IMR-90 (cell line): Measurements from ENCODE around the gene EPS8. TPM values are rescaled to one million over a fixed set of nuclear protein-coding genes. Genes with fewer than 3 reads are reported as not detected.

ENCODE experiments used
- ATAC-seq: fragments of 200-7000 bp; cut with Tn5 transposase; 2 replicates; pipeline ENCODE4 v1.9.1; 2020; ENCODE audit warnings: low read depth, mild to moderate bottlenecking, moderate library complexity
- BruUV-seq: library from RNA; stranded (reverse); fragments of 400-500 nt; replicated peaks from 2 replicates; lab custom pipeline; 2021; lab: Mats Ljungman, UMichigan
- CTCF ChIA-PET: fragments of 300-600 bp; formaldehyde crosslinking; extraction: SDS; loops from one replicate; lab custom pipeline; 2021; ENCODE audit warnings: antibody characterized with exemption; lab: Yijun Ruan, JAX
- POLR2A ChIA-PET: fragments of 300-600 bp; sonication (Branson Sonifier 250); formaldehyde crosslinking; loops from one replicate; lab custom pipeline; 2022; ENCODE audit warnings: antibody characterized with exemption; ENCODE audit not compliant: unreplicated experiment; lab: Charles Lee
- DNase-seq: peaks from one replicate; pipeline ENCODE4 v3.0.0; 2013
- H2AFZ ChIP-seq: replicated peaks from 2 replicates; pipeline ENCODE3; 2013; ENCODE audit warnings: low read length, mild to moderate bottlenecking; ENCODE audit not compliant: poor library complexity
- H2AK5ac ChIP-seq: 2 replicates; pipeline ENCODE4 v1.6.1; 2013; ENCODE audit warnings: low read depth, low read length, inconsistent platforms
- H2AK9ac ChIP-seq: replicated peaks from 2 replicates; pipeline ENCODE3; 2013; ENCODE audit warnings: mild to moderate bottlenecking, low read depth, low read length, moderate library complexity; ENCODE audit not compliant: poor library complexity
- H2BK120ac ChIP-seq: 2 replicates; pipeline ENCODE4 v1.6.1; 2013; ENCODE audit warnings: low read depth, low read length, inconsistent platforms
- H2BK15ac ChIP-seq: 3 replicates; pipeline ENCODE4 v1.6.1; 2013; ENCODE audit warnings: low read depth, low read length, inconsistent platforms
- H2BK20ac ChIP-seq: 2 replicates; pipeline ENCODE4 v1.6.1; 2013; ENCODE audit warnings: low read depth, mild to moderate bottlenecking, inconsistent platforms, low read length, moderate library complexity
- H2BK5ac ChIP-seq: 2 replicates; pipeline ENCODE4 v1.6.1; 2013; ENCODE audit warnings: mild to moderate bottlenecking, low read depth, low read length, inconsistent platforms; ENCODE audit not compliant: poor library complexity, severe bottlenecking
- H3K14ac ChIP-seq: replicated peaks from 2 replicates; pipeline ENCODE4 v1.6.1; 2013; ENCODE audit warnings: low read depth, low read length, inconsistent platforms
- H3K18ac ChIP-seq: 2 replicates; pipeline ENCODE4 v1.6.1; 2013; ENCODE audit warnings: low read depth, low read length, control low read depth
- H3K23ac ChIP-seq: 2 replicates; pipeline ENCODE4 v1.6.1; 2013; ENCODE audit warnings: low read depth, low read length, inconsistent platforms
- H3K27ac ChIP-seq: 2 replicates; pipeline ENCODE4 v1.5.1; 2013; ENCODE audit warnings: mild to moderate bottlenecking, control low read depth, low read length; ENCODE audit not compliant: insufficient read depth
- H3K27me3 ChIP-seq: 2 replicates; pipeline ENCODE4 v1.6.1; 2013; ENCODE audit warnings: low read length; ENCODE audit not compliant: control insufficient read depth, insufficient read depth
- H3K36me3 ChIP-seq: 2 replicates; pipeline ENCODE4 v1.6.1; 2013; ENCODE audit warnings: low read length, mixed read lengths; ENCODE audit not compliant: control insufficient read depth, insufficient read depth
- H3K4ac ChIP-seq: 2 replicates; pipeline ENCODE4 v1.6.1; 2013; ENCODE audit warnings: low read depth, low read length, inconsistent platforms
- H3K4me1 ChIP-seq: 2 replicates; pipeline ENCODE4 v1.6.1; 2013; ENCODE audit warnings: low read length, mixed read lengths; ENCODE audit not compliant: control insufficient read depth, insufficient read depth
- H3K4me2 ChIP-seq: 2 replicates; pipeline ENCODE4 v1.6.1; 2013; ENCODE audit warnings: low read depth, mild to moderate bottlenecking, control low read depth, low read length, moderate library complexity
- H3K4me3 ChIP-seq: 2 replicates; pipeline ENCODE4 v1.5.1; 2013; ENCODE audit warnings: low read depth, mild to moderate bottlenecking, control low read depth, low read length, moderate library complexity; ENCODE audit not compliant: insufficient read depth
- H3K56ac ChIP-seq: 2 replicates; pipeline ENCODE4 v1.6.1; 2013; ENCODE audit warnings: low read length, inconsistent platforms; ENCODE audit not compliant: insufficient read depth; ENCODE audit errors: extremely low read depth
- H3K79me1 ChIP-seq, 2 experiments: 2 replicates each; pipeline ENCODE4 v1.6.1; 2013; ENCODE audit warnings: low read length in 2 of 2, inconsistent platforms in 1 of 2, low read depth in 1 of 2
- H3K9ac ChIP-seq: 2 replicates; pipeline ENCODE4 v1.6.1; 2013; ENCODE audit warnings: low read depth, low read length, control low read depth
- H3K9me1 ChIP-seq: 2 replicates; pipeline ENCODE4 v1.6.1; 2013; ENCODE audit warnings: low read length, inconsistent platforms; ENCODE audit not compliant: insufficient read depth
- H3K9me3 ChIP-seq: 2 replicates; pipeline ENCODE4 v1.6.1; 2013; ENCODE audit warnings: low read length; ENCODE audit not compliant: control insufficient read depth, insufficient read depth
- H4K20me1 ChIP-seq: 2 replicates; pipeline ENCODE4 v1.6.1; 2013; ENCODE audit warnings: low read length, inconsistent platforms; ENCODE audit not compliant: insufficient read depth
- H4K5ac ChIP-seq: 2 replicates; pipeline ENCODE4 v1.6.1; 2013; ENCODE audit warnings: mild to moderate bottlenecking, low read depth, low read length, control low read depth
- H4K8ac ChIP-seq, 2 experiments: 2 replicates each; pipeline ENCODE4 v1.6.1; 2013; ENCODE audit warnings: low read depth in 2 of 2, low read length in 2 of 2, control low read depth in 1 of 2, inconsistent platforms in 1 of 2
- H4K91ac ChIP-seq: 2 replicates; pipeline ENCODE4 v1.6.1; 2013; ENCODE audit warnings: low read depth, low read length, inconsistent platforms; ENCODE audit not compliant: insufficient read depth
- BHLHE40 ChIP-seq: fragments of 150-350 bp; IDR thresholded peaks from 2 replicates; pipeline ENCODE4 v1.6.1; 2016; ENCODE audit warnings: mild to moderate bottlenecking, low read depth, low read length
- CEBPB ChIP-seq: IDR thresholded peaks from 2 replicates; pipeline ENCODE4 v1.6.1; 2012; ENCODE audit warnings: low read depth, low read length, improper control_type of control experiment
- MAZ ChIP-seq: IDR thresholded peaks from 2 replicates; pipeline ENCODE4 v1.6.1; 2012; ENCODE audit warnings: low read depth, mild to moderate bottlenecking, low read length, improper control_type of control experiment, moderate library complexity, borderline replicate concordance
- POLR2A ChIP-seq: IDR thresholded peaks from 2 replicates; pipeline ENCODE4 v1.6.1; 2012; ENCODE audit warnings: mild to moderate bottlenecking, low read depth, low read length
- WGBS, 2 experiments: methylation state at CpG; one replicate each; pipeline versions ENCODE4 v1.1.5 to v1.1.7; 2013; ENCODE audit warnings: missing lambda C conversion rate in 2 of 2; ENCODE audit not compliant: insufficient read length in 1 of 2; ENCODE audit errors: extremely low coverage in 2 of 2; 5-methylcytosine and 5-hydroxymethylcytosine counted together
- dilution Hi-C: fragments of 300-500 bp; cut with HindIII; formaldehyde crosslinking; loops from one replicate; pipeline ENCODE4 v1.14.3; 2018; ENCODE audit warnings: low sequenced_read_pairs; ENCODE audit not compliant: unreplicated experiment
- in situ Hi-C: fragments of 300-500 bp; cut with MboI; formaldehyde crosslinking; loops from 3 replicates; pipeline ENCODE4 v1.14.3; 2019; ENCODE audit warnings: low sequenced_read_pairs, inconsistent platforms, mixed read lengths
- intact Hi-C: fragments of 100-400 bp; cut with micrococcal nuclease; formaldehyde crosslinking; loops from 2 replicates; pipeline ENCODE4 v1.10.0; 2022
- polyA plus RNA-seq, 3 experiments: library from polyadenylated mRNA; depleted of rRNA; stranded (reverse); fragments of >200 nt; gene quantifications; 2 replicates each; pipeline ENCODE4 v1.2.3, GENCODE V29; 2012; ENCODE audit warnings: low replicate concordance in 1 of 3
- total RNA-seq: library from RNA; depleted of rRNA; stranded (reverse); fragments of >200 nt; gene quantifications from 2 replicates; pipeline ENCODE4 v1.2.3, GENCODE V29; 2012

Gene EPS8
- total and polyA plus RNA-seq, 2 of the 4 experiments (the other 2 are of a cell fraction), result 45.1 to 104 TPM

- Histone ChIP-seq H4K20me1 (peaks cover 3% of the 10 kb centered on the region; the same call in 1 of the 2 replicates), H4K5ac (no peak overlapping the region), H3K79me1 (peaks cover 26 to 68% of the 10 kb centered on the region in 2 experiments), H4K8ac (no peak overlapping the region), H4K91ac (no peak overlapping the region), H3K27me3 (no peaks in the 10 kb centered on the region), H2AFZ (no peak overlapping the region), H3K9me1 (peaks cover 3% of the 10 kb centered on the region; the same call in 1 of the 2 replicates), H3K27ac (no peak overlapping the region), H2AK5ac (no peak overlapping the region), H3K18ac (no peak overlapping the region; the same call in 1 of the 2 replicates), H3K4me3 (no peak overlapping the region), H2BK20ac (no peak overlapping the region; the same call in 1 of the 2 replicates), H3K14ac (peak overlapping the region; percentile 29; the same call in 1 of the 2 replicates), H2BK5ac (no peak overlapping the region), H3K4me2 (peak overlapping the region; percentile 64; the same call in 1 of the 2 replicates), H2BK120ac (0 out of 2 replicates have a peak overlapping the region, but pooled peaks have one; percentile 6), H3K56ac (no peak overlapping the region), H2AK9ac (no peak overlapping the region), H3K9me3 (no peaks in the 10 kb centered on the region), H3K36me3 (no peaks in the 10 kb centered on the region), H3K4me1 (peaks cover 15% of the 10 kb centered on the region), H3K4ac (no peak overlapping the region), H3K9ac (no peak overlapping the region), H2BK15ac (no peak overlapping the region), H3K23ac (peak overlapping the region; percentile 77; the same call in 1 of the 2 replicates)
- BruUV-seq, result no TSS peak
- ChIA-PET POLR2A (no interaction called here), CTCF (interaction anchor here (0.7 kb wide), 1 partner anchor 64 kb away, joined by 3 read pairs; no protein-coding TSS in a partner anchor)
- ATAC-seq, result peak; percentile 37; the same call in 1 of the 2 replicates
- WGBS, 2 experiments, result no CpG with 5 or more reads among the region's 2 CpGs
- no peak for DNase-seq
- in situ Hi-C loops (no loop called here), intact Hi-C loops (no loop called here), dilution Hi-C loops (no loop called here)
- no peak for TF ChIP-seq POLR2A
- TF ChIP-seq MAZ, result no peak
- no peak for TF ChIP-seq BHLHE40
- no peak for TF ChIP-seq CEBPB
Observed at GRCh38 chr12:15716581-15716980, 72.6 kb downstream of the EPS8 start.
